GM12873 (cell line): ENCODE results near the gene RBM23.
A peak's percentile ranks its signal among the peaks of the same experiment; 100 is the strongest.

Experiments used
- TF ChIP-seq, protein P1 (sequence below): IDR thresholded peaks from 2 replicates; pipeline ENCODE4 v1.5.1; 2012; ENCODE audit warnings: low read depth, mild to moderate bottlenecking, moderate library complexity, low read length, control low read depth; ENCODE audit not compliant: insufficient read depth; ENCODE audit errors: missing control alignments

The RBM23 gene

DNA sequence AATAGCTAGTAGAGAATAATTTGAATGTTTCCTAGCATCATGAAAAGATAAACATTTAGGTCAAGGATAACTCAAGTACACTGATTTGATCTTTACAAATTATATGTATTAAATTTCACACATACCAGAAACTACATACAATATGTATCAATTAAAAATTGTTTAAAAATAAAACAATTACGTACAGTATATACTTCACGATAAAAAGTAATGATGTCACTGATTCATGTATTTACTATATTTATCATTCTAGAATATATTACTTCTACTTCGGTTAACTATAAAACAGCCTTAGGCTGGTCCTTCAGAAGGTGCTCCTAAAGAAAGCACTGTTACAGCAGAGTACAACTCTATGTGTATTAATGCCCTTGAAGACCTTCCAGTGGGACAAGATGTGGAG lies 11.5 kb downstream of the RBM23 start:
- TF ChIP-seq, protein P1, sequence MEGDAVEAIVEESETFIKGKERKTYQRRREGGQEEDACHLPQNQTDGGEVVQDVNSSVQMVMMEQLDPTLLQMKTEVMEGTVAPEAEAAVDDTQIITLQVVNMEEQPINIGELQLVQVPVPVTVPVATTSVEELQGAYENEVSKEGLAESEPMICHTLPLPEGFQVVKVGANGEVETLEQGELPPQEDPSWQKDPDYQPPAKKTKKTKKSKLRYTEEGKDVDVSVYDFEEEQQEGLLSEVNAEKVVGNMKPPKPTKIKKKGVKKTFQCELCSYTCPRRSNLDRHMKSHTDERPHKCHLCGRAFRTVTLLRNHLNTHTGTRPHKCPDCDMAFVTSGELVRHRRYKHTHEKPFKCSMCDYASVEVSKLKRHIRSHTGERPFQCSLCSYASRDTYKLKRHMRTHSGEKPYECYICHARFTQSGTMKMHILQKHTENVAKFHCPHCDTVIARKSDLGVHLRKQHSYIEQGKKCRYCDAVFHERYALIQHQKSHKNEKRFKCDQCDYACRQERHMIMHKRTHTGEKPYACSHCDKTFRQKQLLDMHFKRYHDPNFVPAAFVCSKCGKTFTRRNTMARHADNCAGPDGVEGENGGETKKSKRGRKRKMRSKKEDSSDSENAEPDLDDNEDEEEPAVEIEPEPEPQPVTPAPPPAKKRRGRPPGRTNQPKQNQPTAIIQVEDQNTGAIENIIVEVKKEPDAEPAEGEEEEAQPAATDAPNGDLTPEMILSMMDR: no peak

- TF ChIP-seq, protein P1: no peak
Observed at GRCh38 chr14:22906073-22906472, 12.9 kb downstream of the RBM23 start.

DNA sequence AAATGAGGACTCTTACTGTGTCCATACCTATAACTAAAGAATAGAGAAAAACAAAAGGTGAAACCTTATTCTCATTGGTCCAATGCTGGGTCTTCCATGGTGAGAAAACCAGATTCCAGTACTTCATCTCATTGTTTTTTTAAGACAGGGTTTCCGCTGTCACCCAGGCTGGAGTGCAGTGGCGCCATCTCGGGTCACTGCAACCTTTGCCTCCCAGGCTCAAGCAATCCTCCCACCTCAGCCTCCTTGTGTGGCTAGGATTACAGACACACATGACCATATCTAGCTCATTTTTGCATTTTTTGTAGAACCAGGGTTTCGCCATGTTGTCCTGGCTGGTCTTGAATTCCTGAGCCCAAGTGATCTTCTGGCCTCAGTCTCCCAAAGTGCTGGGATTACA lies 13.3 kb downstream of the RBM23 start:
- TF ChIP-seq, protein P1: no peak

- TF ChIP-seq, protein P1: no peak
Observed at GRCh38 chr14:22903742-22904087, 15.2 kb downstream of the RBM23 start.

DNA sequence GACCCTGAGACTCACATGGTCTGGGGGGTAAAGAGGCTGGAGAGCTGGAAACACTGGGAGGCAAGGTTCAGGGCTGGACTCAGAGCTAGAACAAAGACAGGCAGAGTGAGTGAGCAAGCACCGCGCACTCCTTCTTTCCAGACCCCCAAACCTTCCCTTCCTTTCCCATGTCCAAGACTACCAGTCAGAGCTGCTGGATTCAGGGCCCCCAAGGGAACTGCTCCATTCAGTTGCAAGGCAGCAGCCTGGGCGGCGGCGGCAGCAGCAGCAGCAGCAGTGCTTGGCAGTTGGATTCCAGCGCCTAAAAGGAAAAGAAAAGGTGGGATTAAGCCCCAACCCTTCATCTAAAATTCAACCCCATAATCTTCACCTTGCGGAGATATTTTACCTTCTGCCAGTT lies 17.1 kb downstream of the RBM23 start:
- TF ChIP-seq, protein P1: no peak

GRCh38 chr14:22900081-22900799 lies 18.7 kb downstream of the RBM23 start:
- TF ChIP-seq, protein P1: peak; percentile 71

DNA sequence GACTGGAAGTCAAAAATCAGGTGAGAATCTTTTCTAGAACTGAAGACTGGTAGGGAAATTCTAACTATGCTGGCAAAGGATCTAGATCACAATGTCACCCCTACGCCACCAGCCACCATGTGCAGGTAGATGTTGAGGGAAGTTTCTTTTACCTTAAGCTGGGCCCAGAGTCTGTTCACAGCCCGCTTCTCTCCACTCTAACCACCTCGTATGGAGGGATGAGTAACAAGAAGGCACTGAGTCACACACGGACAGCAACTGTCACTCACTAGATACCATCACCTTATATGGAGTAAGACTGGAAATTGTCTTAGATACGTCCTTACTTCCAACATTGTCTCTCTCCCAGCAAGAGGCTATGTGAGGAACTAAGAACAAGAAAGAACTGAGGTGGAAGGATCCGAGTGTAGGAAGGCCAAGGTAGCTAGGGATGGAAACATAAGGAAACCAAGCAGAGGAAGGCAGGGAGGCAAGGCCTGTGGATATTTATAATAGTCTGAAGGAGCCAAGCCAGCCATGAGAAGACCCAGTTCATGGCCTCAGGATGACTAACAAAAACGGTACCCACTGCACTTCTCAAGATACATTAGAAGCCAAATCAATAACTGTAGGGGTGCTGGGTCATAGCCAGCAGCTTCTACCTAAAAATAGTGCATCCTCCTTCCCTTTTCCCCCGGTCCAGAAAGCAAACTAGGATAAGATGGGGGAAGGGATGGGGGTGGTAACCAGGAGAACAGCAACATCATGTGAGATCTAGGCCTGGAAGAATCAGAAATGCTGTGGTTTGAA lies 20.5 kb downstream of the RBM23 start:
- TF ChIP-seq, protein P1: no peak
